Activated T-helper 2 cell treated with anti-CD3 and anti-CD28 coated beads, Interferon-gamma antibody, Interleukin-2, Interleukin-4, amounts not matched to agents 10 μg/mL and 5 μg/mL and 100 μg/mL, durations not matched to agents 14 hours and 24 hours and 36 hours (primary cell): ENCODE measurements around the gene IFITM1. TPM values are rescaled to one million over a fixed set of nuclear protein-coding genes. Genes with fewer than 3 reads are reported as not detected.
A peak's percentile ranks its signal among the peaks of the same experiment; 100 is the strongest.
"Not testable (repeated sequence)": the region's sequence is repeated elsewhere in the genome, so short reads cannot be mapped to it uniquely, and the experiment has no call there.

Source experiments
- DNase-seq: peaks from one replicate; pipeline ENCODE4 v3.0.0; 2021; ENCODE audit warnings: low spot score
- H3K27ac Mint-ChIP-seq: one replicate; pipeline ENCODE4 v1.8.0; 2021; ENCODE audit warnings: mixed read lengths
- H3K27me3 Mint-ChIP-seq: one replicate; pipeline ENCODE4 v1.8.0; 2021; ENCODE audit warnings: low read depth, mixed read lengths
- H3K36me3 Mint-ChIP-seq: one replicate; pipeline ENCODE4 v1.8.0; 2021; ENCODE audit warnings: low read depth, mixed read lengths
- H3K4me1 Mint-ChIP-seq: one replicate; pipeline ENCODE4 v1.8.0; 2021; ENCODE audit warnings: low read depth, mixed read lengths
- H3K4me3 Mint-ChIP-seq: one replicate; pipeline ENCODE4 v1.8.0; 2021; ENCODE audit warnings: low read depth, mild to moderate bottlenecking, moderate library complexity, mixed read lengths
- H3K9me3 Mint-ChIP-seq: one replicate; pipeline ENCODE4 v1.8.0; 2021; ENCODE audit warnings: mixed read lengths
- intact Hi-C: fragments of 100-400 bp; cut with micrococcal nuclease; formaldehyde crosslinking; loops from one replicate; pipeline ENCODE4 v1.15.1; 2023
- total RNA-seq: library from RNA; stranded (reverse); gene quantifications from 2 replicates; pipeline ENCODE4 v1.2.3, GENCODE V29; 2022

Gene IFITM1
- total RNA-seq, 1 donor from 2014 or later: 260 TPM

DNA sequence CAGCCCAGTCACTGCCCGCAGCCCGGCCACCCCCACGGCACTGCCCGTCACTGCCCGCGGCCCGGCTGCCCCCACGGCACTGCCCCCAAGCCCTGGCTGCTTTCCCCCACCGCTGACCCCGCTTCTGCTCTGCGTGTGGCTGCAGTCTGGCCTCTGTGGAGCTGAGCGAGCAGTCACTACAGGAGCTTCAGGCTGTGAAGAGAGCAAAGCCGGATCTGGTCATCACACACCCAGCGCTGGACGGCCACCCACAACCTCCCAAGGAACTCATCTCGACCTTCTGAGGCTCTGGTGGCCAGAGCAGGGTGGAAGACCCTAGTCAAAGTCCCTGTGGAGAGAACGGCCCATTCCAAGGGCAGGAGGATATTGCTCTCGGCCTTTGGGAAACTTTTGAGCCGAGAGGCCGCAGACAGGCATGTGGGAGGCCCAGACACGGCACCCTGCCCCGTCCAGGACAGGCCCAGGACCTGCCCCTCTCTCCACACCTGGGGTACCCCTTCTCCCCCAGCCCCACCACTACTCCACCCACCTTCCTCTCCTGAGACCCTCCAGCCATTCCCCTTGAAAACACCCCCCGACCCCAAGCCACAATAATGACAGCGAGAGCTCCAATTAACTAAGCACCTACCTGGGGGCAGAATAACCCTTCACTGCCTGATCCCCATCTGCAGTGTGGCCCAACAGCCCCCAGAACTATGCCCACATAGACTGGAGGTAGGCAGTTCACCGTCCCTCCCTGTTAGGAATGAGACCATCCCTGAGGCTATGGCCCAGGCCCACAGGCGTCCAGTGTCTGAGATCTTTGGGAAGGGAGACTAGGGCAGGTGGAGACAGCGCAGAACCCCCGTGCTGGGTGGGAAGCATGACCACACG lies 28.6 kb upstream of the IFITM1 start:
- H3K4me3 Mint-ChIP-seq: no peak overlapping the region
- DNase-seq: no peak
- H3K36me3 Mint-ChIP-seq: peaks cover 8% of the 10 kb centered on the region
- H3K4me1 Mint-ChIP-seq: peaks cover 35% of the 10 kb centered on the region
- H3K27me3 Mint-ChIP-seq: peaks cover 45% of the 10 kb centered on the region
- intact Hi-C loops: no loop called here
- no peak overlapping the region for H3K27ac Mint-ChIP-seq
- H3K9me3 Mint-ChIP-seq: no peaks in the 10 kb centered on the region

GRCh38 chr11:285894-286220 lies 28.0 kb upstream of the IFITM1 start:
- Mint-ChIP-seq H3K9me3 (no peaks in the 10 kb centered on the region), H3K27ac (no peak overlapping the region), H3K27me3 (peaks cover 43% of the 10 kb centered on the region), H3K4me1 (peaks cover 33% of the 10 kb centered on the region), H3K36me3 (peaks cover 8% of the 10 kb centered on the region), H3K4me3 (no peak overlapping the region)
- intact Hi-C loops: no loop called here
- no peak for DNase-seq

GRCh38 chr11:286977-287820 lies 26.6 kb upstream of the IFITM1 start:
- H3K9me3 Mint-ChIP-seq, intact Hi-C loops: not testable (repeated sequence)
- peaks cover 28% of the 10 kb centered on the region for H3K4me1 Mint-ChIP-seq

DNA sequence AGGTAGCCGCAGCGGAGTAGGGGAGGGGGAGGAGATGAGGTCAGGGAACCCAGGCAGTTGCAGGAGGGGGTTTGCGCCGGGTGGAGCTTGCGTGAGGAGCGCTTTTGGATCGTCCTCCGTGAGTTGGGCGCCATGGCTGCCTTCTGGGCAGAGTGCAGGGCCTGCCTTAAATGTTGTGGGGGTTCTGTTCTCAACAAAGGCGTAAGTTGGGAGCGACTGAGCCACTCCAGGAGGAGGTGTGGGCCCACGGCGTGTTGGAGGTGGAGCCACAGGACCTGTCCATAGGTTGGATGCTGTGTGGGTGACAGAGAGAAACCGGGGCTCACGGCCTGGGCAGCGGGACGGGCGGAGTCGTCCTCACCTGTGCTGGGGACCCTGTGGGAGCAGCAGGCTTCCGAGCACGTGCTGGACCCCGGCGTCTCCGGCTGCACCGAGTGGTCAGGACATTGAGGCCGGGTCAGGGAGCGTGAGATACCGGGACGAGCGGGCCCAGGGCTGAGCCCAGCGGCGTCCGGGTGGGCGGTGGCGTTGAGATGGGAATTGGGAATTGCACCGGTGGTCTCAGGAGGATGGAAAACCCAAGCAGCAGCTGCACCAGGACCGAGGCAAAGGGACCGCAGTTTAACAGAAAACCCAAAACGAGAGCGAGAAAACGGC lies 25.9 kb upstream of the IFITM1 start:
- peak; percentile 48 for DNase-seq
- peaks cover 24% of the 10 kb centered on the region for H3K4me1 Mint-ChIP-seq
- H3K27me3 Mint-ChIP-seq: peaks cover 23% of the 10 kb centered on the region
- peaks cover 9% of the 10 kb centered on the region for H3K36me3 Mint-ChIP-seq
- intact Hi-C loops: no loop called here
- H3K27ac Mint-ChIP-seq: peak overlapping the region; percentile 93
- H3K9me3 Mint-ChIP-seq: no peaks in the 10 kb centered on the region
- H3K4me3 Mint-ChIP-seq: peak overlapping the region; percentile 93

More at GRCh38 chr11:286977-287820, 26.6 kb upstream of the IFITM1 start:
- H3K4me3 Mint-ChIP-seq: peak overlapping the region; percentile 93
- H3K36me3 Mint-ChIP-seq: peaks cover 13% of the 10 kb centered on the region
- H3K27ac Mint-ChIP-seq: peak overlapping the region; percentile 93
- peaks cover 30% of the 10 kb centered on the region for H3K27me3 Mint-ChIP-seq
- peak; percentile 47 for DNase-seq

GRCh38 chr11:288478-289397 lies 25.1 kb upstream of the IFITM1 start, which contains the start of gene PGGHG:
PGGHG (plus strand) TSS chr11:289126; CDS start chr11:289817, 691 bp downstream.
- H3K27me3 Mint-ChIP-seq: peaks cover 17% of the 10 kb centered on the region
- H3K36me3 Mint-ChIP-seq: peaks cover 8% of the 10 kb centered on the region
- peak; percentile 55 for DNase-seq
- peaks cover 19% of the 10 kb centered on the region for H3K4me1 Mint-ChIP-seq
- no peaks in the 10 kb centered on the region for H3K9me3 Mint-ChIP-seq
- peak within 1 kb of the TSS; percentile 93 for H3K27ac Mint-ChIP-seq
- H3K4me3 Mint-ChIP-seq: peak within 1 kb of the TSS; percentile 93
- intact Hi-C loops: no loop called here

GRCh38 chr11:289398-289711 lies 24.5 kb upstream of the IFITM1 start:
- no peaks in the 10 kb centered on the region for H3K9me3 Mint-ChIP-seq
- peaks cover 8% of the 10 kb centered on the region for H3K36me3 Mint-ChIP-seq
- intact Hi-C loops: no loop called here
- no peak for DNase-seq
- no peak overlapping the region for H3K27ac Mint-ChIP-seq
- peak overlapping the region; percentile 66 for H3K4me3 Mint-ChIP-seq
- H3K4me1 Mint-ChIP-seq: peaks cover 18% of the 10 kb centered on the region
- peaks cover 16% of the 10 kb centered on the region for H3K27me3 Mint-ChIP-seq

DNA sequence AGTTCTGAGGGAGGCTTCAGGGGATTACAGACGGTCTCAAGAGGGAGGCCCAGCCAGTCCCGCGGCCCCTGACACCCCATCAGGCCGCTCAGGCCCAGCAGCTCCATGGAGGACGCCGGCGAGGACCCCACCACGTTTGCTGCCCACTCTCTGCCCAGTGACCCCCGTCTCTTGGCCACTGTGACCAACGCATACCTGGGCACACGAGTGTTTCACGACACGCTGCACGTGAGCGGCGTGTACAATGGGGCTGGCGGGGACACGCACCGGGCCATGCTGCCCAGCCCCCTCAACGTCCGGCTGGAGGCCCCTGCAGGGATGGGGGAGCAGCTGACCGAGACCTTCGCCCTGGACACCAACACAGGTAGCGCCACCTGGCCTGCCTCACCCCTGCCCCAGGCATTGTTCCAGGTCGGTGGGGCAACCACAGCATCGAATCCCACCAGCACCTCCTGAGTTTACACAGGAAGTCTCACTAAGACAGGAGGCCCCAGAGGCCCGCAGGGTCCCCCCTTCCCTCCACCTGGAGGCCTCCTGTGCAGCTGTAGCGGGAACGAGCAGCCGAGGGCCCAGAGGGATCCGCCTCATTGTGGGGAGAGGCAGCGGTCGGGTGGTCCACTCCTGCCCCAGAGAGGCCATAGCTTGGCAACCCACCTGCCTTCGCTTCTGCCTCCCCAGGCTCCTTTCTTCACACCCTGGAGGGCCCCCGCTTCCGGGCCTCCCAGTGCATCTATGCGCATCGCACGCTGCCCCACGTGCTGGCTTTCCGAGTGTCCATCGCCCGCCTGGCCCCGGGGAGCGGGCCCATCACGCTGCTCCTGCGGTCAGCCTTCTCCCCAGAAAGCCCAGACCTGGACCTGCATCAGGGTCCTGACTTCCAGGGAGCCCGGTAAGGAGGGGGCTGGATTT lies 23.9 kb upstream of the IFITM1 start:
- peak overlapping the region; percentile 66 for H3K4me3 Mint-ChIP-seq

DNA sequence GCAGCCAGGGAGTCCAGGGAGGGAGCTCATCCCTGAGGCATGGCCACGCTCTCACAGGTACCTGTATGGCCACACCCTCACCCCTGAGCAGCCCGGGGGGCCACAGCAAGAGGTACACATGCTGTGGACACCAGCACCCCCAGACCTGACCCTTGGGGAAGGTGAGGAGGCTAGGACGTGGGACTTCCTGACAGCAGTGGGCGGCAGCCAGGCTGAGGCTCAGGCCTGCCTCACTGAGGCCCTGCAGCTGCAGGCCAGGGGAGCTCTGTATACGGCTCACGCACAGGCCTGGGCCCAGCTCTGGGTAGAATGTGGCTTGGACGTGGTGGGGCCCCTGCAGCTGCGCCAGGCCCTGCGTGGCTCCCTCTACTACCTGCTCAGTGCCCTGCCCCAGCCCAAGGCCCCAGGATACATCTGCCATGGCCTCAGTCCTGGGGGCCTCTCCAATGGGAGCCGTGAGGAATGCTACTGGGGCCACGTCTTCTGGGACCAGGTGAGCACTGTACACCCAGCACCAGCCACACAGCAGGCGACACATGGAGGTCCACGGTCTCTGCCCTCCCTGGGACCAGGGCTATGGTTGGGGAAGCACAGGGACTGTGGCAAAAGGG lies 23.1 kb upstream of the IFITM1 start:
- Mint-ChIP-seq H3K4me3 (peak overlapping the region; percentile 26), H3K9me3 (no peaks in the 10 kb centered on the region), H3K27me3 (peaks cover 15% of the 10 kb centered on the region), H3K27ac (no peak overlapping the region), H3K36me3 (peaks cover 8% of the 10 kb centered on the region), H3K4me1 (peaks cover 17% of the 10 kb centered on the region)
- DNase-seq: no peak
- intact Hi-C loops: no loop called here

More for the DNA sequence above, 23.9 kb upstream of the IFITM1 start:
- Mint-ChIP-seq H3K4me1 (peaks cover 18% of the 10 kb centered on the region), H3K27me3 (peaks cover 16% of the 10 kb centered on the region), H3K27ac (no peak overlapping the region), H3K36me3 (peaks cover 8% of the 10 kb centered on the region), H3K9me3 (no peaks in the 10 kb centered on the region)
- DNase-seq: no peak
- intact Hi-C loops: no loop called here

GRCh38 chr11:291281-292210 lies 22.3 kb upstream of the IFITM1 start:
- no peak overlapping the region for H3K27ac Mint-ChIP-seq
- DNase-seq: no peak
- intact Hi-C loops: no loop called here

More at GRCh38 chr11:291281-292210, 22.3 kb upstream of the IFITM1 start:
- H3K27me3 Mint-ChIP-seq: peaks cover 13% of the 10 kb centered on the region
- H3K4me1 Mint-ChIP-seq: peaks cover 15% of the 10 kb centered on the region
- peaks cover 8% of the 10 kb centered on the region for H3K36me3 Mint-ChIP-seq
- peak overlapping the region; percentile 26 for H3K4me3 Mint-ChIP-seq
- H3K9me3 Mint-ChIP-seq: no peaks in the 10 kb centered on the region
